Neural crest cell (in vitro differentiated cells): ENCODE results near the gene ELOA. TPM values are rescaled to one million over a fixed set of nuclear protein-coding genes. Genes with fewer than 3 reads are reported as not detected.

Experiments
- DNase-seq: peaks from one replicate; pipeline ENCODE4 v3.0.0; 2021; ENCODE audit warnings: low read depth, mixed read lengths, low spot score
- H3K27ac Mint-ChIP-seq: one replicate; pipeline ENCODE4 v1.8.0; 2021; ENCODE audit warnings: mild to moderate bottlenecking, mixed read lengths; ENCODE audit not compliant: unreplicated experiment
- H3K27me3 Mint-ChIP-seq: 2 replicates; pipeline ENCODE4 v1.8.0; 2021; ENCODE audit warnings: low read depth, mild to moderate bottlenecking, mixed read lengths
- H3K36me3 Mint-ChIP-seq: 2 replicates; pipeline ENCODE4 v1.8.0; 2021; ENCODE audit warnings: low read depth, mild to moderate bottlenecking, mixed read lengths
- H3K4me1 Mint-ChIP-seq: 2 replicates; pipeline ENCODE4 v1.8.0; 2021; ENCODE audit warnings: mixed read lengths
- H3K4me3 Mint-ChIP-seq: one replicate; pipeline ENCODE4 v1.8.0; 2021; ENCODE audit warnings: mild to moderate bottlenecking, mixed read lengths
- H3K9me3 Mint-ChIP-seq: 2 replicates; pipeline ENCODE4 v1.8.0; 2021; ENCODE audit warnings: mixed read lengths
- total RNA-seq: library from RNA; stranded (reverse); gene quantifications from 2 replicates; pipeline ENCODE4 v1.2.1, GENCODE V29; 2021
- TF ChIP-seq, protein P1 (sequence below): fragments of 200-600 bp; sonication (generic); conservative IDR thresholded peaks from 2 replicates; pipeline ENCODE4 v1.5.0; 2021; ENCODE audit warnings: antibody characterized with exemption, mild to moderate bottlenecking

Gene ELOA
- total RNA-seq, 1 donor from 2014 or later: 45.8 TPM

DNA sequence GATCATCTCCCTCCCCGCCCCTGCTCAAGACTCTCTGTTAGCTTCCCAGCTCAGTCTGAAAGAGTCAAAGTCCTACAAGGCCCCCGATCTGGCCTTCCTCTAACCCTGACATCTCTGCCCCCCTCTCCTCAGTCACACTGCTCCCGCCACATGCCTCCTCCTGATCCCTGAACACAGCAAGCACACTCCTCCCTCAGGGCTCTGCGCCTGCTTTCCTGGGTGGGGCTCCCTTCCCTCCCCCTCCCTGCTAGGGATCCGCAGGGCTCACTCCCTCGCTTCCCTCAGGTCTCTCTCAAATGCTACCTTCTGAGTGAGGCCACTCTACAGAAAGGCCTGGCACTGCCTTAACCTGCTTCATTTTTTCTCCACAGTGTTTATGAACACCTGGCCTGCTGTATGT lies 63.0 kb downstream of the ELOA start:
- Mint-ChIP-seq H3K36me3 (no peaks in the 10 kb centered on the region), H3K4me3 (peak overlapping the region; percentile 8), H3K27ac (no peak overlapping the region), H3K27me3 (no peaks in the 10 kb centered on the region), H3K9me3 (no peaks in the 10 kb centered on the region), H3K4me1 (peaks cover 14% of the 10 kb centered on the region)
- TF ChIP-seq, protein P1, sequence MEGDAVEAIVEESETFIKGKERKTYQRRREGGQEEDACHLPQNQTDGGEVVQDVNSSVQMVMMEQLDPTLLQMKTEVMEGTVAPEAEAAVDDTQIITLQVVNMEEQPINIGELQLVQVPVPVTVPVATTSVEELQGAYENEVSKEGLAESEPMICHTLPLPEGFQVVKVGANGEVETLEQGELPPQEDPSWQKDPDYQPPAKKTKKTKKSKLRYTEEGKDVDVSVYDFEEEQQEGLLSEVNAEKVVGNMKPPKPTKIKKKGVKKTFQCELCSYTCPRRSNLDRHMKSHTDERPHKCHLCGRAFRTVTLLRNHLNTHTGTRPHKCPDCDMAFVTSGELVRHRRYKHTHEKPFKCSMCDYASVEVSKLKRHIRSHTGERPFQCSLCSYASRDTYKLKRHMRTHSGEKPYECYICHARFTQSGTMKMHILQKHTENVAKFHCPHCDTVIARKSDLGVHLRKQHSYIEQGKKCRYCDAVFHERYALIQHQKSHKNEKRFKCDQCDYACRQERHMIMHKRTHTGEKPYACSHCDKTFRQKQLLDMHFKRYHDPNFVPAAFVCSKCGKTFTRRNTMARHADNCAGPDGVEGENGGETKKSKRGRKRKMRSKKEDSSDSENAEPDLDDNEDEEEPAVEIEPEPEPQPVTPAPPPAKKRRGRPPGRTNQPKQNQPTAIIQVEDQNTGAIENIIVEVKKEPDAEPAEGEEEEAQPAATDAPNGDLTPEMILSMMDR: no peak
- no peak for DNase-seq

DNA sequence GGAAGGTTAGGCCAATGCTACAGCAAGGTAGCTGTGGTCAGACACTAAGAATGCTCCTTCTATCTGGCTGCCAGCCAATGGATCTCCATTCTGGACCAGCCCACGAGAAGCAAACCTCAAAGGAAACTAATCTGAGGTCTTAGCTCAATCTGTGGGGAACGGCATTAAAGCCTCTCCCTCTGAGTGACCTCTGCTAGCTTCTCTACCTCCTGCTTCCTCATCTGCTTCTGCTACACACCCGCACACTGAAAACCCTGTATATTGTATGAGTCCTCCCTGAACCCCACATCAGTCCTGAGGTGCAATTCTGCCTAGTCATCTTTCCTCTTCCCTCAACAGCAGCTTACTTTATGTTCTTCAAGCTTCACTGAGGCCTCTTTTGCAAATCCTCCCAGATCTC lies 64.2 kb downstream of the ELOA start:
- Mint-ChIP-seq H3K27ac (no peak overlapping the region), H3K36me3 (no peaks in the 10 kb centered on the region)
- TF ChIP-seq, protein P1: no peak

DNA sequence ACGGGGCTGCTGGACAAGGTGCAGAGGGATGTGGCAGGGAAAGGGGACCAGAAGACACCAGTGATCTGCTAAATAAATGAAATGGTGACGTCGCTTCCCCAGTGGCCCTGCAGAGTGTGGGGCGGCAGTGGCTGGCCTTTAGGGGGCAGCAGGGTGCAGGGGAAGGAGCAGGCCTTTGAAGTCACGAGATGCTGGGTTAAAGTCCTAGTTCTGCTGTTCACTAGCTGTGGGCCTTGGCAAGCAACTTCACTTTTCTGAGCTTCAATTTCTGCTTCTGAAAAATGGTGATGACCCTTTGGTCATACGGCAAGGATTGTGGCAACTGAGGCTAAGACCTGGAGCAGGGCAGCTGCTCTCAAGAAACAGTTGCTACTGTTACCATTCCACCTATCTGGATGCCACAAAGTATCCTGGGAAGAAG lies 66.5 kb downstream of the ELOA start:
- Mint-ChIP-seq H3K36me3 (no peaks in the 10 kb centered on the region), H3K4me3 (no peak overlapping the region), H3K4me1 (peaks cover 4% of the 10 kb centered on the region), H3K27ac (no peak overlapping the region), H3K27me3 (no peaks in the 10 kb centered on the region), H3K9me3 (no peaks in the 10 kb centered on the region)
- TF ChIP-seq, protein P1: peak; percentile 74
- DNase-seq: peak; percentile 55

More for the DNA sequence above, 64.2 kb downstream of the ELOA start:
- Mint-ChIP-seq H3K27me3 (no peaks in the 10 kb centered on the region), H3K4me3 (peak overlapping the region; percentile 17), H3K9me3 (no peaks in the 10 kb centered on the region), H3K4me1 (peaks cover 14% of the 10 kb centered on the region)
- no peak for DNase-seq

DNA sequence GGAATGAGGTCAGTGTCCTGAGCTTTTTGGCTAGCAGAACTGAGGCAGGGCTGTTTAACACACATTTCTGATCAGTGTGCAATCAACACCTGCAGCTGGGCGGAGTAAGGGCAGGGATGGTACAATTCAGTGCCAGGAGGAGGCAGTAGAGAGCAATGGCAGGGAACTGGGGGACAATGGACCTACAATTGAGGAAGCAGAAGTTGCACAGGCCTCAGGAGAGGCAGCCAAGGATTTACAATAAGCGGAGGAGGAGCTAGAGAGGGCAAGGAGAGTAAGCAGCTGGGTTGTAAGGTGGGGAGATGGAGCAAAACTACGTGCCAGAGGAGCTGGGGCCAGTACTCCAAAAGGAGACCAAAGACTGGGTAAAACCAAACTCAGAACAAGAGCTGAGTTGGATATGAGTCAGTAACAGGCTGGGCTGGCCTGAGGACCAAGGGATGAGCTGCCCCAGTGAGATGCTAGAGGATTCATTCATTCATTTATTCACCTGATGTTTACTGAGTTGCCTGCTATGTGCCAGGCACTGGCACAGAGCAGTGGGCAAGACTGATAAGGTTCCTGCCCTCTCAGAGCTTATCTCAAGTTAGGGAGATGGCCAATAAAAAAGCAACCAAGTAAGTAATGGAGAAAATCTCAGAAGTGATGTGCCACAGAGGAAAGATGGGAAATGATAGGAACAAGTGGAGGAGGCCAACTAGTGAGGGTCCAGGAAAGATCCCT lies 67.7 kb downstream of the ELOA start:
- TF ChIP-seq, protein P1: peak; percentile 63
- Mint-ChIP-seq H3K27ac (no peak overlapping the region), H3K9me3 (no peaks in the 10 kb centered on the region), H3K4me3 (no peak overlapping the region), H3K4me1 (peaks cover 4% of the 10 kb centered on the region), H3K36me3 (no peaks in the 10 kb centered on the region), H3K27me3 (no peaks in the 10 kb centered on the region)
- peak; percentile 37 for DNase-seq

Other genes with a start within 250 kb of the ELOA start
- 23.5 and 23.7 TPM in 2 replicates for gene E2F2, start 212.2 kb upstream of the ELOA start, total RNA-seq
- gene ID3, start 184.0 kb upstream of the ELOA start, total RNA-seq: 36.2 and 40.9 TPM in 2 replicates
- gene RPL11, start 51.7 kb upstream of the ELOA start, total RNA-seq: 1,184 and 1,252 TPM in 2 replicates
- 54.8 and 57.5 TPM in 2 replicates for gene PITHD1, start 34.9 kb downstream of the ELOA start, total RNA-seq
- gene LYPLA2, start 47.7 kb downstream of the ELOA start, total RNA-seq: 88.9 and 89.6 TPM in 2 replicates
- gene GALE, start 57.3 kb downstream of the ELOA start, total RNA-seq: 47.1 and 47.2 TPM in 2 replicates
- gene HMGCL, start 82.0 kb downstream of the ELOA start, total RNA-seq: 15.6 and 17.4 TPM in 2 replicates
- 6.7 and 7.6 TPM in 2 replicates for gene FUCA1, start 124.8 kb downstream of the ELOA start, total RNA-seq
- gene CNR2, start 169.9 kb downstream of the ELOA start, total RNA-seq: not detected in 2 replicates
- 178 and 189 TPM in 2 replicates for gene PNRC2, start 216.4 kb downstream of the ELOA start, total RNA-seq
- 219 and 228 TPM in 2 replicates for gene SRSF10, start 236.9 kb downstream of the ELOA start, total RNA-seq